Activated CD4-positive, CD25-positive, alpha-beta regulatory T cell (primary cell): Measurements from ENCODE around the gene MPHOSPH8.
"Not testable (repeated sequence)": the region's sequence is repeated elsewhere in the genome, so short reads cannot be mapped to it uniquely, and the experiment has no call there.

Experiments
- DNase-seq, 4 experiments: peaks; one replicate each; lab custom pipeline; 2025; lab: John Stamatoyannopoulos, UW

The MPHOSPH8 gene

DNA sequence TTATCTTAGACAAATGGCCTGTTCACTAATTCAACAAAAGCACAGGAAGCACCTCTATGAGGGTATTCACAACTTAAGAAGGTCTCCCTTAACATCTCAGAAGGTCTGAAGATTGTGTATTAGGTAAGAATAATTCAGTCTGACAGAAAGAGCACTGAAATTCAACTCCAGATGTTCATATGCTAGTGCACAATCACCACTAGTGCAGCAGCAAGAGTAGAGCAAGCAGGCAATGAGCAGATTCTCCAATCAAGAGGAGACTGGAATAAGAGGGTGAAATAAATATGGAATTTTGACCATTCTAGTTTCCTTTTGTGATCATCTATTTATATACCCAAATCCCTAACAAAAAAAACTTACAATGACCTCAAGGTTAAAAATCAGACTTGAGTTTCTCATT is 52.0 kb downstream of the MPHOSPH8 start:
- DNase-seq = no peak

DNA sequence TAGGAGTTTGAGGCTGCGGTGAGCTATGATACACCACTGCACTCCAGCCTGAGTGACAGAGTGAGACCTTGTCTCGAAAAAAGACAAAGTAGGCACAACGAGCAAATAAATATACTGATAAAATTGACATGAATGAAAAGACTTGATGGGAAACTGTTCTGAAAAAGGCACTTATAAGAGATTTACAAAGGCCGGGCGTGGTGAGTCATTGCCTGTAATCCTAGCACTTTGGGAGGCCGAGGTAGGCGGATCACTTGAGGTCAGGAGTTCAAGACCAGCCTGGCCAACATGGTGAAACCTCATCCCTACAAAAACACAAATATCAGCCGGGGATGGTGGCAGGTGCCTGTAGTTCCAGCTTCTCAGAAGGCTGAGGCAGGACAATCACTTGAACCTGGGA is 58.0 kb downstream of the MPHOSPH8 start:
- not testable (repeated sequence) for DNase-seq

DNA sequence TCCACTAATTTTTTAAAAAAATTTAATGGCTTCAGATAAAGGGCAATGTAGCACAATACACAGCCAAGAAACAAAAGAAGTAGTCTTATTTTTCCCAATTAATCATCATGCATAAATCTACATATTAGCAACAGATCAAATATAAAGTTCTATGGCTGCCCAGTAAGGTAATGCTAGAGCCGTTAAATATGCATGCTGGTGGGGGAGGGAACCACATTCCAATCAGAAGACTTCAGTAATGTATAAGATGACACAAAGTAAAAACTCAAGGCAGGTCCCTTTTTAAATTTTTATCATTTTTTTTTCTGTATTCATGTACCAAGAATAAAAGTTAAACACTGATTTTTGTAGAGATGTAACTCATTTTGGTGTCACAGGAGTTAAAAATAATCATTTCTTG is 62.0 kb downstream of the MPHOSPH8 start:
- DNase-seq = no peak

DNA sequence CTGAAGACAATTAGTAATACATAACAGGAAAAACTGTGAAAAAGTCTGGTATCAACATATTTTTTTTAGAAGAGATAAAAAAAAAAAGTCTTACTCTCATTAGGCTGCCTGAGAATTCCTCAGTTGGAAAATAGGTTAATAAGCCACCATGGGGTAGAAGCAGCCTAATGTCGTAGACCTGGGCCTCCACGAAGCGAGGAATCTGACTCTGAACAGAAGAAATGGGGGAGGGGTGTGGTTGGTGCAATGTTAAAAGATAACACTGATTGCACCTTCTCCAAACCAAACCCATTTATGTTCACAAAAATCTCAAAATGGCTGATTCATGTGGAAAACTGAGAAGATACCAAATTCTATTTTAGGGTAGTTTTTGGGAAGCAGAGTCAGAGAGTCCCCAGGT is 62.4 kb downstream of the MPHOSPH8 start:
- no peak for DNase-seq

DNA sequence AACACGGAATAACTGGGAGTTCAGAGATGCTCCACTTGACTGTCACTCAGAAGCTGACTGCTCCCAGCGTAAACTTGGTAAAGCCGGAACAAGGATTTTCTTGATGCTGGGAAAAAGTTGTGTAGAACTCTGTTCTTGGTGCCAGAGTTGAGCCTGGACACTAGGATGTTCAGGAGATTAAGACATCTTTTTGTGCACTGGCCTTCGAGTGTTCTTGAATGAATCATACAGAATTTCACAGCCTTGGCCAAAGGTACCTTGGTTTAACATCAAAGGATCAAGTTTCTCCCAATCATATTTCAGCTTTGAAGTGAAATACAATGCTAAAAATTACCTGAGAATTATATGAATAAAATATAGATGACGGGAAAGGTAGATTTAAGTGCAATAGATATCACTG is 67.5 kb downstream of the MPHOSPH8 start:
- DNase-seq = not testable (repeated sequence)

DNA sequence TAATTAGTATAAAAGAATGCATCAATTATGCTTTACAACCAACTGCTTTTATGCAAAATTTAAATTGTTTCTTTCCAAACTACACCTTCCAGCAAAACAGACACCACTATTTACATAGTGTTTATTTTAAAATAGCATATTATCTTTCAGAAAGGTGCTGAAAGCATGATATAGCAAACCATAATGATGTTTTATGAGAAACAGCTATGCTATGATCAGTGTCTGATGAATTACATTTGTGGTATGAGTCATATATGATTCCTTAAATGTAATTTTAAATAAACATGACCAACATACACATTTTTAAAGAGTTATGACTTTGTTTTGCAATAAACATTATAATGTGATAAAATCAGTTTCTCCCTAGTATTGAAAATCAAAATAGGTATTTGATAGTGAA is 68.2 kb downstream of the MPHOSPH8 start:
- DNase-seq = not testable (repeated sequence)

DNA sequence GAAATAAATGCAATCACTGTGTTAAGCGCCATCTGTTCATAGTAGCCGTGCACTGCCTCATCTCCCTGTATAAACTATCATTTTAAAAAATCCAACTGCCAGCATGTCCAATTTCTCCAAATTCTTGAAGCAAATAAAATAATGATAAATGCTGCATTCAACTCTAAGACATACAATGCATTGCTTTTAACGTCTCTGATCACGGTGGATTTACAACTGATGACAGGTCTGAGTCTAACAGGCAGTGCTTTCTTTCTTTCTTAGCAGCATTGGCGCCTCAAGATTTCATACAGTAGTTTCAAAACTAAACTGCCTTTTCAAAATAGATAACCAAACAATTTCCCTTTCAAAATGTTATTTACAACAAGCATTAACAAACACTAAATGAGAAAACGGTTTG is 70.8 kb downstream of the MPHOSPH8 start:
- not testable (repeated sequence) for DNase-seq

DNA sequence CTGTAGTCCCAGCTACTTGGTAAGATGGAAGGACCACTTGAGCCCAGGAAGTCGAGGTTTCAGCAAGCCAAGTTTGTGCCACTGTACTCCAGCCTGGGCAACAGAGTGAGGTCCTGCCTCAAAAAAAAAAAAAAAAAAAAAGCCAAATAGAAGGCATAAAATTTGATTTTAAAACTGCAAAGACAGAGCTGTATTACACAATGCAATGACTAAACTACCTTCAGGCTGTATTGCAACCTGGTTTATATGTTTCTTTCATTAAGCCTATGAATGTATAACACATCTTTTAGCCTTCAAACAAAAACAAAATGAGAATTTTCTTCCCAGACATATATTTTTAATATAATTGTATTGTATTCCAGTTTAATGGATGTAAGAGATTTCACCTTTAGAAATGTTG is 75.6 kb downstream of the MPHOSPH8 start:
- DNase-seq = not testable (repeated sequence)

DNA sequence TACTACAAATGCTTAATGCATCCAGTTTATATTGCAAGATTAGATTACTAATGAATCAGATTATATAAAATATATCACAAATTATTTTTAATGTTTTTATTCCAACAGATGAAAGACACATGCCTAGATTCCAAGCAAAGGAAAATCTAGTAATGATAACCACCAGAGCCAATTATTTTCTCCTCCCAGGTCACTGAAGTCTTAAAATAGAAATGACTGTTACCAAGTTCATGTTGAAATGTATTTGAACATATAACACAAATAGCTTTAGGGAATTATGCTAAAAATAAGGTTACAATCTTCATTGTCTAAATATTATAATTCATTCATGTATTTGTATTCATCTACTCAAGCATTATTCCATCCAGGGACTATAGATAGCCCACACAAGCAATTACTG is 76.3 kb downstream of the MPHOSPH8 start:
- not testable (repeated sequence) for DNase-seq

DNA sequence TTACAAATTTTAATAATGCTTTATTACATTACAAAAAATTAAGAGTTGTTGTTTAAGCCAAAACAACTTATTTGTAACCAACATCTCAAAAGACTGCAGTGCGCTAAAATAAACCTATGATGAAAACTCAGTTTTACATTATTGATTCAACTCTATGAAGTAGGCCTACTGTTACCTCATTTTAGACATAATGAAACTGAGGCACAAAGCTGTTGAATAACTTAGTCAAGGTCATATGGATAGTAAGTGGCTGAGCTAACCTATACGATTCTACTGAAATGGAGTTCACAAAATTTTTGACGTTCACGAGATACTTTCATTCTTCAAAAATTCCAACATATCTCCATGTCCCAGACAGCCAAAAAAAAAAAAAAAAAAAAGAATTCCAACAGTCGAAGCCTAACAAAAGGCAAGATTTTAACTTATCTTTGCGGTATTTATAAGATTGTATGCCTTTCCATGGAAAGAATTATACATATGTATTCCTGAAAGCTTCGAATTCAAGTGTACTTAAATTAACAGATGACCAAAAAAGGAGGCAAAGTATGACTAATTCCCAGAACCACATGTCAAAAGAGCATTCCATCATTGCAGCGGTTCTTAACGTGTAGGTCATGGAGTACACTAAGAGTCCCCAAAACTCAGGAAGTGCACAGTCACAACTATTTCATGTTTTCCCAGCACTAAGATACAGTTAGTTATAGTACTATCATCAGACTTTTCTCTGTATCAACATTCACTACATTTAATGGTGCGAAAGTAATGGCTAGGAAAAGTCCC is 79.9 kb downstream of the MPHOSPH8 start:
- DNase-seq = no peak

DNA sequence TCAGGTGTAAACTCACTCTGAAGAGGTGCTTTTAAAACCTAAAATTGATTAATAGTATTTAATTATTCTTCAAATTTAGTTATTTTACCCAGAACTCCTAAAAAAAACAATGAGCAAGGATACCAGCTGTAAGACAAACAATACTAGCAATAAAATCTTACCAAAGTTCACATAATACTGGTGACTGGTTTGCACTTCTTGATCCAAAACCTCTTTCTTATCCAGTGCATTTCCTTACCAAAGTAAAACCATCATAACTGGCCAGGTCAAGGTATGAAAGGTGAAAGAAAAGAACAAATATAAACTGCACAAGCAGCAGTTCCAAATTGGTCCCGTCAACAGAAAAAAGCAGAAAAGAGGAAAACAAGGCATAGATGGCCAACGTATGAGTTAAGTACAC is 86.6 kb downstream of the MPHOSPH8 start:
- no peak for DNase-seq
